NCI-H2171 treated with DMSO at 0.1 percent for 48 hours (cell line): ENCODE results near the gene NREP.
"Not testable (repeated sequence)": the region's sequence is repeated elsewhere in the genome, so short reads cannot be mapped to it uniquely, and the experiment has no call there.

Source experiments
- DNase-seq: peaks from one replicate; lab custom pipeline; 2025; lab: John Stamatoyannopoulos, UW

The NREP gene

DNA sequence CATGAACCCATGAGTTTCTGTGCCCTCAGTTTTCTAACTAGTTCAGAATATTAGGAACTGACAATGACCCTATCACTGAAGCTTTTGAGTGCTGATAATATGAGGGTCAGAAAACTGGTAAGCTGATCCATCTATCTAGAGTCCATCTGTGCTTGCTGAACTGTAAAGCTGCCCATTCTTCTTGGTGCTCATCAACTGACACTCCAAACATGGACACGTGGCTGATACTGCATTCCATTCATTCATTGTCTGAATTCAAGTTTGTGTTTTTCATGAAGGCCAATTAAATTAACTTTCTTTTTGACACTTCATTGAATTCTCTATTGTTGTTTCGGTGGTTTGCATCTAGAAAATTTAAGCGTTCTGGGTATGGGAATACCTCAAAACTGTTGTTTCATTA lies 17.6 kb downstream of the NREP start:
- no peak for DNase-seq

DNA sequence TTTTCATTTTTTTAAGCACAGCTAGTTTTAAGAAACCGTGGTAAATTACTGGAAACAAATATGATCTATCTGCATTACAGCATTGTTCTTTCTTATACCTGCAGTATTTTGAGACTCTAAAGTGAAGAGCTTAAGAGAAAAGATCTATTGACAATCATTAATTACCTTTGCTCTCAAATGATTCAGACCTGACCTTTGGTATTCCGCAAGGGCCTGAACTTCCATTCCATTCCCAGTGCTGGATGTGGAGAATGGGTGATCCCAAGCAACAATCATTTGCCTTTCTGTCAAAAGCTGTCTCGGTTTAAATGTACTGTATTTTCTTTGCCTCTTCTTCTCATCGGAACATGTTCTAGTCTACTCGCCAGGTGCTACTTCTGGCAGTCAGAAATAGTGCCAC lies 18.9 kb downstream of the NREP start:
- no peak for DNase-seq

DNA sequence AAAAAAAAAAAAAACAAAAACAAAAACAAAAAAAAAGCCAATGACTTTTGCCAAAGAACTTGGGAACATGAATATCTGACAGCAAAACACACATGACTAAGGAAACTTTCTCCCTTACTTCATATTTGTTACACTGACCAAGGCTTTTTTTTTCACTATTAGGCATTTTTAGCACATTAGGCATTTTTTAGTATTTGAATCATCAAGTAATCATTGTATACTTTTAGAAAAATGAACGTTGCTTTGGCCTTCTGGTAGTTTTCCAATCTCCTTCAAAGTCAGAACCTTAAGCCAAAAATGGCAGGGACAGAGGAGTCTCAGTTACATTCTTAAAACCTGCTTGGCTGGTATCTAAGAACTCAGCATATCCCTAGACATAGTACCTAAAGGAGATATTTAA lies 19.3 kb downstream of the NREP start:
- DNase-seq, result no peak

DNA sequence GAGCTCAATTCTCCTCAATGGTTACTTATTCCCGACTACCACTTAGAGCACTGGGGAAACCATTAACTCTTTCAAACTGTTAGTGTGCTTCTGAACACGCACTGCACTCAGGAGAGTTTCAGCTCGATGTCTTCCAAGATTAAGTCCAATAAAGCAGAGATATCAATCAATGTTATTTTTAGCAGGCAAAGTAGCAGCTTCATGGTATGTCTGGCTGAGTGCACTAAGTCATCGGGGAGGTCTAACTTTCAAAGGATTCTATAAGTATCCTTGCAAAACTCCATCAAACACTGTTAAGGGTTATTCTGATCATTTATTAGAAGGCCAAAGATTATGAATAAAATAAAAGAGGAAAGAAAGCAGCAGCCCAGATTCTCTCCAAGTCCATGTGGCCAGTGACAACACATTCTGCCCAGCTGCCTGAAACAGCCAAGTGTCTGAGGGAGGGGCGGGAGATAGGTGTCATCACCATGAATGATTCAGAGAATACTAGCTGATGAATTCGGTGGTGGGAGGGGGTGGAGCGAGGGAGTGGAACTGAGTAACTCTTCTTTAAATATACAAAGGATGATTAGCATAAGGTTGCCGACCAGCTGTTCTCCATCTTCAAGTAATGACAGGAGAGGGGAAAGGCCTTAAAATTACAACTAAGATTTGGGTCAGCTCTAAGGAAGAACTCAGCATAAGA lies 21.3 kb downstream of the NREP start:
- DNase-seq, result no peak

DNA sequence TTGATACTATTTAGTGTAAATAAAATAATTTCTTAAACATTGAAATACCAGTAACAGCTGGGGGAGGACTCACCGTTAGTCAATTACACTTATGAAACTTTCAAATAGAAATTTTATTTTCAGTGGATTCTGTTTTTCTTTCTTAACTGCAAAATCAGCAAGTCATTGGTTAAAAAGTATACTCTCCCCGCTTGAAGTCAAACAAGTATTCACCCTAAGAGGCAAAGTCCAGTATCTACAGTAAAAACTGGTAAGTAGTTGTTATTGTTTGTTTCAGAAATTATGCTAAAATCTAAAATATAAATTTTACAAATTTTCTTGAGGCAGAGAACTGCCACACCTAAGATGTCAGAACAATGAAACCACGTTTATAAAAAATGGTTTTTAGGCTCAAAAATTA lies 22.4 kb downstream of the NREP start:
- no peak for DNase-seq

DNA sequence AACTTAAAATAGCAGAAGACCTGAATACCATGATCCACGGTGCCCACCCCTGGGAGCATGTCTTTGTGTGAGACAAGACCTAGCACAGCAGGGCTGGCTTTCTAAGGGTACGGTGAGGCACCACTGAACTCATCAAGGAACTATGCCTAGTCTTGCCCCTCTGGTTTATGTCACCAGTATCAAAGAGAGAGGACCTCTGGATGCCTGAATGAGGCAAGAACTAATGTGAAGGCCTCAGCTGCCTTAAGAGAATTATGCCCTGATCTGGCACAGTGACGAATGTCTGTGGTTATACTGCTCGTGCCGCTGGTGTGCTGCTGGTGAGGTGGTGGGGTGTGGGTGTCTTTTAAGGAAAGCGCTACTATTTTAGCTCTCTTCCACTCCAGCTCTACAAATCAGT lies 23.0 kb downstream of the NREP start:
- DNase-seq, result no peak

DNA sequence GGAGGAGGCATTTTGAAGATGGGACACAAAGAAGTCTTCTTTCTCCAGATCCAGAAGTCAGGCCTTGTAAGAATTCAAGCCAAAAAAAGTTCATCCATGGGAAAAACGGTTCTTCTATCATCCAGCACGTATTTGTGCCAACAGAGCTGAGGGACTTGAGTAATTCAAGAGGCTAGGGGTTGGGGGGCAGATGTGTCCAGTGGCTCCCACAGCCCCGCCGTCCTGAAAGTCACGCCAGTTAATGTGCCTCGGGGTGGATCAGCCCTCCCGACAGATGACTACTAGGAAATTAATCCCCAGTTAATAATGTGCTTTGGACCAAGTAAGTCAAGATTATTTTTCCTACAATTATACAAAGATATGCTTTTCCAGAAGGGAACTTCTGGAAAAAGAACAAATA lies 23.4 kb downstream of the NREP start:
- no peak for DNase-seq

DNA sequence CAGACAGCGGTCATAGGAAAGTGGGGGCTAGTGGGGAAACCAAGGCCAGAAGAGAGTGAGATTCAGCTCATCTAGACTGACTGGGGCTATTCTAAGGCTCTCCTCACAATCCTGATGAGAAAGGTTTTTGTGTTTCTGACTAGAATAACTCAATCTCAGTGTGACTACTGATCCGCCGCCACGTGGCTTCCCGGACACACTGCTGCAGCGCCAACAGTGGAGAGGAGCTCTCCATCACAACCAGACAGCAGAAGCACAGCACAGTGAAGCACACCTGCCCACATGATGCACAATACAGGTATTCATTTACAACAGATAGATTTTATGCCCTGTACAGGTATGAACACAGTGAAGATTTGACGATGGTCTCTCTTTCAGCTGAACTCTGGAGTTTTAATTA lies 25.4 kb downstream of the NREP start:
- DNase-seq, result no peak

DNA sequence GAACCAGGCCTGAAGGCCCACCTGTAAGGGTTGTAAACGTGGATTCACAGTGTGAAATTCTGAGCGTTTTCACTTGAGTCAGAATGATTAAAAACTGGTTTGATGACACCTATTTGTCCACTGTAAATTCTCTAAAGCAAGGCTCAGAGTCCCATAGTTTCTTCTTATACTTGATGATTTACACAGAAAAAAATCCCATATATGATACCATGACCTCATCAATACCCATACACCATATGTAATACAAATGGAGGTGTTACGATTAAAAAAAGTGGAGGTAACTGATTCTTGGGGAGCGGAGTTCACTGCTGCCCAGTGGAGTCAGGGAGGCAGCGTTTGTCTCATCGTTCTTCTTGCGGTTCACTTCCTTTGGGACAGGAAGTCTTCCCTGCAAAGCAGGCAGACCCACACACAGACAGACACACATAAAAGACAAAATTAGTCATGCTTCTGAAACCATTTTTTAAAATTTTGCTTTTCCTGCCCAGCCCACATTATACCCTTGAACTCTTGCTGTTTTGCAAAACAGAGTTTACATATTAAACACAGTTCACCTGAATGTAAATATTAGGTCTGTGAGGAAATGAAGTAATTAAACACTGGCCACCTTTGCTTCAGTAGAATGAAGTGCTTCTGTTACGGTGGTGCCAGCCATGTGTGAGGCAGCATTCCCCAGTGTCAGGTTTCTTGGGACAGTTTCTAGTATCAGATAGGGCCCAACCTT lies 26.2 kb downstream of the NREP start:
- DNase-seq, result no peak

DNA sequence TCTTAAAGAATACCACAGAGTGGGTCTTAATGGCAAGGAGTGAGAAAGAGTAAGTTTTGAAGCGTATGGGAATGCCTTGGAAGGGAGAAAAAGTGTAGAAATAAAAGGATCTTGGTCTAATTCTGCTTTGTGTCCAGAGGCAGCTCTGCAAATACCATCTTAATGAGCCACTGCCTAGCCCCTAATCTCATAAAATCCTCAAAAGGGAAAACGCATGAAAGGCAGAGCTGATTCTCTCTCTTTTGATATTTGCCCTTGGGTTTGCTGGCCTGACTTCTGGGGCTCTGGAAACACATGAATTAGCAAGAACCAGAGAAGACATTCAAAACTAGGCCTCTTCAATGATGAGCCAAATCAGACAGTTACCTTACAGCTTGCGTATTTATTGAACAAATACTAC lies 28.1 kb downstream of the NREP start:
- DNase-seq, result no peak

DNA sequence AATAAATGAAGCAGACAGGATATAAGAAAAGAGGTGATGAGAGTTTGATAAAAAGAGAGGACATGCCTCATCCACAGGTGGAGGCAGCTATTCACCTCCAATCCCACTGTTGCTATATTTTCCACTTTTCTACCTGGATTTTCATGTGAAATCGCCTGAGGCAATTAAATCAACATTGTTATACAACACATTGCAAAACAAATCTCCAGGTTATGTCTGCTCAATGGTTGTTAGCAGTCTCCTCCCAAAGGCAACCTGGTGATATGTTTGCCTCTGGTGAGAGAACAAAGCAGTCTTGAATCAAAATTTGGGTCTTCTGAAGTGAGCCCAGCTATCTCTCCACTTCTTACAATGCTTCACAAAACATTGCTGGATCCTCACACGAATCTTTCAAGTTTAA lies 30.0 kb downstream of the NREP start:
- DNase-seq, result no peak

DNA sequence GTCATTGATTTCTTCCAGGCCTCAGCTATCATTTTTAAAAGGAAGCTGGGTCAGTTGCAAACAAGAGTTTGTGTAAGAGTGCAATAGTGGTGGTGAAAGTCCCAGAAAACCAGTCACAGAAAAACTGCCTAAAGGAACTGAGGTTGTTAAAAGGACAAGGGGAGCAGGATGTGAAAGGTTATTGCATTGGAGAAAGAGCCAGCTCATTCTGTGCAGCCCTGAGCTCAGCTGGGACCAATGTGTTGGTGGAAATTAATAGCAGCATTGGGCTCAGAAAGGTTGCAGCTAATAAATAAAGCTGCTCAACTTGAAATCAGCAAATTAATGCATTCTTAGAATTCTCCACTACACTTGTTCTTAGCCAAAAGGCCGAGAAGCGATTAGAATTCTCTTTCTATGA lies 34.9 kb downstream of the NREP start:
- DNase-seq, result no peak

DNA sequence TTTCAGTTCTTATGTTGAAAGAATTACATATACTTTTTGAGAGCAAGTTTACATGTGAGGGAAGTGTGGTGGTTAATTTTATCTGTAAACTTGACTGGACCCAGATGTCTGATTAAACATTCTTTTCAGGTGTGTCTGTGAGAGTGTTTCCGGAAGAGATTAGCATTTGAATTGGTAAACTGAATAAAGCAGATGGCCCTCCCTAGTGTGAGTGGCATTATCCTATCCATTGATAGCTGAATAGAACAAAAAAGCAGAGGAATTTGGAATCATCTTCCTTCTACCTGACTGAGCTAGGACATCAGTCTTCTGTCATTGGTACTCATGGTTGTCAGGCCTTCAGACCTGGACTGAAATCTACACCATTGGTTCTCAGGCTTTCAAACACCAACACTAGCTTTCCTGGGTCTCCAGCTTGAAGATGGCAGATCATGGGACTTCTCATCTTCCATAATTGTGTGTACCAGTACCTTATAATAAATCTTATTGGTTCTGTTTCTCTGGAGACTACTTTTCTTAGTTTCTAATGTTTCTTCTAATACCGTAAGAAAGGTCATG lies 36.6 kb downstream of the NREP start:
- peak; percentile 23 for DNase-seq

DNA sequence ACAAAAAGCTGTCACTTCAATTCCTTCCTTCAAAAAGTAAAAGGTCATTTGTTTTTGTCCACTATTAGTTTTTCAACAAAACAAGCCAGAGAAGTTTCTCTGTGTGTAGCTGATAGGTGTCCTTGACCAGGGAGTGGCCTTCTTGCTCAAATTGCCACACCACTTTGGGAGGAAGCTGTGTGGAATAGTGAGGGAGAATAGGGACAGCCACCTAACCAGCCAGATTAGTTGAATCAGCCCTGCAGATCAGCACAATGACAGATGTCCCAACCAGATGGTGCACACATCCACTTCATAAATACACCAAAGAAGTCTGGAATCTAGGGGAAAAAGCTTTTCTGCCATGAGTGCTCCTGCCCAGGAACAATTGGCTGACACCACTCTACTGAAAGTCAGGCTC lies 37.2 kb downstream of the NREP start:
- peak; percentile 82 for DNase-seq

DNA sequence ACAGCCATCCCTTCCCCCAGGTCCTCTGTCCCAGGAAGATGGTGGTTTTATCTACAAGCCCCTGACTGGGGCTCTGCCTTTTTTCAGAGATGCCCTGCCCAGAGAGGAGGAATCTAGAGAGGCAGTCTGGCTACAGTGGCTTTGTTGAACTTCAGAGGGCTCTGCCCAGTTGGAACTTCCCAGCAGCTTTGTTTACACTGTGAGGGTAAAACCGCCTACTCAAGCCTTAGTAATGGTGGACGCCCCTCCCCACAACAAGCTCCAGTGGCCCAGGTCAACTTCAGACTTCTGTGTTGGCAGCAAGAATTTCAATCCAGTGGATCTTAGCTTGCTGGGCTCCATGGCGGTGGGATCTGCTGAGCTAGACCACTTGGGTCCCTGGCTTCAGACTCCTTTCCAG lies 40.2 kb downstream of the NREP start:
- not testable (repeated sequence) for DNase-seq

DNA sequence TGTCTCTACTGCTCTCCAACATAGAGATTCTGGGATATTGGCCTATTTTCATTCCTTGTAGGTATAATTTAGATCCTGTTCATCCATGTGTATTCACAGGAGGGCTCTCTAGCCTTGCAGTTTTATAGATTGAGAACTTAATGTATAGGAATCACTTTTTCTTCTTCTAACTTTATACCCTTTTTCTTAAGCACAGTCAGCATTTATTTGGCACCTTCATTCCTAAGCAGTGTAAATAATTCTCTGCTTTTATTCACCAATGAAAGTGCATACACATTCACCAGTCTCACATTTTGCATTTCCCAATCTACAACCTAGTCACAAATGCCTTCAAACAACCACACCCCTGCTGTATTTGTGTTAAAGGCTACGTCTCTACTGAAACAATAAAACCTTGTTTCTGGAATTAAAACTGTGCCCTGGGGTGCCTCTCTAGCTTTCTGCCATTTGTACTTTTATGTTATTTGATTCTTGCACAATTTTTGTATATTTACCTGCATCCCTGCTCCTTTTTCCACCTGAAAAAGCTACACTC lies 49.3 kb downstream of the NREP start:
- no peak for DNase-seq

DNA sequence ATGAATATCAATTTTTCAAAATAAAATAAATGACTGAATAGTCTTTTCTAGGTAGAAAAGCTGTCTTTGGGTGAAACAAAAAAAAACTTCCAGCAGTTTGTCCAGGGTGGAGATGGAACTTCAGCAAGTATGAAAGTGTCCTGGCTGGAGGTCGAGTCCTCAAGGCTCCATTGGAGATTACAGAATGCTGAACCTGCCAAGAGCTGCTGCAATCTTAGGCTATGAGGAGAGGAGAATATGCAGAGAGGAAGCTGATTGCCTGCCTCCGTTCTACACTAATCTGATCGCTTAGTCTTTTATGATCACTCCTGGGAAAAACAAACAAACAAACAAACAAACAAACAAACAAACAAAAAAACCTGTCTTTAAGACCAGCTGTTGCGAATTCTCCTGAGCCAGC lies 50.6 kb downstream of the NREP start:
- no peak for DNase-seq

DNA sequence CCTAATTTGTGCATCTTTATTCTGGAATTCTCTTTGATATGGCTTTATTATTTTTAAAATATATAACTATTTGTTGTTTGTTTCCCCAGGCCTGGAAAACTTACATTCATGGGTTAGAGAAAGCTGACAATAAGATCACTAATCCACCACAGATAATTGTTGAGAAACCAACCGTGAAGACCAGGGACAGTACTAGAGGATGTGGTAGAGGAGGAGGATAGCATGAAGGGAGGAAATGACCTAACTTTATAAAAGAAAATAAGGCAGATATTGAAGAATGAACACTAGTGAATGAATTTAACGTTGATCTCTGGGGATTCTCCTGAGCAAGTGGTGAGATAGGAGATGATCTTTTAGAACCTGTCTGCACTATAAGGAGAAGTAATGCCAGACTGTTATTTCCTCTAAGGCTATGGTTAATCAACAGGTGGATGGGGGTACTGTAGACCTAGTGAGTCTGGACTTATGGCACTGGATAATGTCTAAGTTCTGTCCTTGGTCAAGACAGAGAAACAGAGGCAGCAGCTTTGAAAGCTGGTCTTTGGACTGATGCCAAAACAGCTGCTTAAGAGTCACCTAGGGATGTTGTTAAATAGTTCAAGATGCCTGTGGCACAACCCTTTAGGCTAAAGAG lies 52.4 kb downstream of the NREP start:
- no peak for DNase-seq

DNA sequence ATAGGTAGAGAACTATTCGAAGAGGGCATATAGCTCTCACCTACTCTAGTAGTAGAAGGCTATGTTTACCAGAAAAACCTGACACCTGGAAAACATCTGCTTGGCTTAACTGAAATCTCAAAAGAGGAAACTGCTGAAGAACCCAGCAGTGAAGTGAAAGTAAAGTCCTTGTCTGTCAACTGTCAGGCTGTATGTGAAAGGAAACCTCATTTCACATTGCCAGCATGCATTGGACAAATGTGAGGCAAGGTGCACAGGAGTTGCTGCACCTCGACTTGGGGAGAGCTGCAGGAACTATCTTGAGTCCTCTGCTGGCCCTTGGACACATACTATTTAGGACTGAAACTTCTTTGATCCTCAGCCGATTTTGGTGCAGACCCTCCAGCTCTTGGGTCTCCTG lies 53.3 kb downstream of the NREP start:
- DNase-seq, result no peak

DNA sequence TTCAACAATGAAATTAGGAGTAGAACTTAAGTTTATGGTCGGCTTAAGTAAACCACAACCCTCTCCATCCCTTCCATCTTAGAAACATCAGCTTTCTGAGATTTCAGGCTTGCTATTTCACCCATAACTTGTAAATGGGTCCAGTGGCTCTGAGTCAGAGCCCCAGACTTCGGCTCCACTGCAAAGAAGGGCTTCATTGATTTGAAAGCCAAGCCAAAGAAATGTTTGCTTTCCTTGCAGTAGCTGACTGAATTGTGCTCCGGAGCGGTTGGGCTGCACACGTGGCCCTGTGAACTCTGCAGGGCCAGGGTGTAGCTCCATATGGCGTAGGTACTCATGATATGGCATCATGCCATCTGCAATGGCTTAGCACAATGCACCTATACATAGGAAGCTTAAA lies 57.0 kb downstream of the NREP start:
- peak; percentile 86 for DNase-seq

DNA sequence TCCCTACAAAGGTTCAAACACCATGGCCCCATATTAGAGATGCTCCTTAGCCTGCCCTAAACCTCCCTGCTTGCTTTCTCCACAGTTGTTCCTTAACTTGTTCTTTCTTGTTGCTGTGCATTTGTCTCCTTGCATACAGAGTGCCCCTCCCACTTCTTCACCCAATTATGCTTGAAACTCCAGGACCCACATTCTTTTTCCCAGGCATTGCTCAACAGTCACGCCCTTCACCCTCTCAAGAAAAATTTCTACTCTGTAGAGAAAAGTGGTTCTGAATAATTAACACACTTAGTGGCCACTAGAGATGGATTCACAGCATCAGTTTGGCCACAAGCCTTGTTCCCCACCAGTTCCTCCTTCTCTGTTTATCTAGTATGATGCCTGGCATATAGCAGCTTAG lies 57.7 kb downstream of the NREP start:
- no peak for DNase-seq

DNA sequence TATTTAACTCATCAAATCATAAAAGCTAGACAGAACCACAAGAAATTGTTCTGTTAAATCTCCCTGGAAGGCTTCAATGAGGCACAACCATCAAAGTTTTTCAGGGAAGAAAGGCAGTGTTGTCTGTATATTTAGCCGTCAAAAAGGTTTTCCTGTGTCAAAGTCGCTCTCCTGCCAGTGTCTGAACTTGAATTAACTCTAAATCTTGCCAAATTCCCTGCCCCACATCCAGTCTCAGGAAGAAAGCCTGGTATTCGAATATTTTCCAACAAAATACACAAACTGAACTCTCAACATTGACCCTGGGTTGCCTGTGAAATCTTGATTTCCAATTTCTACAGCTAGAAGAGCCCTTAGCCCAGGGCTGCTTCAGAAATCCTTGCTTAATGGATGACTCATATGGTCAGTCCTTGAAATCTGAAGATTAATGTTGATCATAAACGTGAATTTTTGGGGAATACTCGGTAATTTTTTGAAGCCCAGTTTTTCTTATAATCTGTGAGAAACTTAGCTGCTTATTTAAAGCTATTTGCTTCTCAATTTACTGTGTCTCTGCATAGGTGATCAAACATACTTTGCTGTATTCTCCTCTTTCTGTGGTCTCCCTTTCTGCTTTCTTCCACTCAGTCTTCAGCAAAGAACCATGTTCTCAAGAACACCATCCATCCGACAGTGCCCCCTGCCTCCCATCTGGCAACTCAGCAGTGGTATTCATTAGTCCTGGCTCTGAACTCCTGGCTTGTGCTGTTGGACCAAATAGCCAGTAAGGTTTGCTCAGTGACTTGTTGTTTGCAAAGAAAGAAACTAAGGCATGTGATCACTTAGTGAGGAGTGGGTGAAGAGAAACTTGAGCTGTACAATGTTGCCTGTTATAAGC lies 58.9 kb downstream of the NREP start:
- no peak for DNase-seq
